ENCODE measurements around the gene ANKRD30B. TPM values are rescaled to one million over a fixed set of nuclear protein-coding genes. Genes with fewer than 3 reads are reported as not detected.
"Not testable (repeated sequence)": the region's sequence is repeated elsewhere in the genome, so short reads cannot be mapped to it uniquely, and the experiment has no call there.

ANKRD30B gene
- total and polyA plus RNA-seq, 2 of the 13 experiments (the other 11 are each of a cell fraction or from before 2014, with no cell fraction given): not detected

DNA sequence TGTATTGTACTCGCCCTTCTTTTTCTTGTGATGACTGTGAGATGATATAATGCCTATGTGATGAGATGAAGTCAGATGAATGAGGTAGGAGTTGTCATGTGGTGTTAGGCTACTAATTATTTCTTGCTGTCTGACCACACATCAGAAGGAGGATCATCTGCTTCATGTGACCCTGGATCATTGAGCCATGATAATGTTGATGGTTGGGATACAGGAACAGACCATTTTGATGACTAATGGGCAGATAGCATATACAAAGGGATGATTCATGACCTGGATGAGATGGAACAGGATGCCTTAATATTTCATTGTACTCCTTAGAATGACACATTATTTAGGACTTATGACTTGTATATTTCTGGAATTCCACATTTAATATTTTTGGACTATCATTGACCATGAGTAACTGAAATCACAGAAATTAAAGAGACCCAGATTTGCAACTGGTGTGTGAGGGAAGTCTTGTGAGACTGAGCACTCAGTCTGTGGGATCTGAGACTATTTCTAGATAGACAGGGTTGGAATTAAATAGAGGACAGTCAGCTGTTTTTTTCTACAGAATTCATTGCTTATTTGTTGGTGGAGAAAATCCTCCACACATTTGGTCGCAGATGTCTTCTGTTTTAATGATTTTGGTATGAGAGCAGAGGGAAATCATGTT, 79.1 kb downstream of the ANKRD30B start:
- FAIRE-seq; H3K79me2 ChIP-seq (ENCODE audit: insufficient read depth, low read length); H3K4me1 ChIP-seq (ENCODE audit: insufficient read depth, low read length); H3K27ac ChIP-seq (ENCODE audit: extremely low read length, insufficient read depth, low read length); H2AFZ ChIP-seq (ENCODE audit: low read length); H3K4me3 ChIP-seq (replicated peaks in 1 of 3; ENCODE audit: insufficient read depth in 1 of 3, low read depth in 2 of 3, low read length in 3 of 3); H3K4me2 ChIP-seq (ENCODE audit: low read depth, low read length); H3K9ac ChIP-seq (ENCODE audit: insufficient read depth, low read depth, low read length); in situ Hi-C loops (cut with HindIII; ENCODE audit: extremely low pct_ligation_motif_present, low pct_unique_long_range_greater_than_20kb); DNase-seq (ENCODE audit: low spot score); H3K27me3 ChIP-seq (ENCODE audit: control insufficient read depth in 1 of 2, insufficient read depth in 2 of 2, low read length in 2 of 2); CTCF ChIA-PET (ENCODE audit: low intra/inter-chr PET ratio, low total read pairs); POLR2A ChIA-PET; intact Hi-C loops (cut with micrococcal nuclease; ENCODE audit: unreplicated experiment); H3K36me3 ChIP-seq (replicated peaks in 1 of 2; ENCODE audit: control insufficient read depth in 1 of 2, insufficient read depth in 2 of 2, low read length in 2 of 2); H4K20me1 ChIP-seq (ENCODE audit: insufficient read depth, low read length); H3K9me3 ChIP-seq (ENCODE audit: low read length); BruUV-seq (replicated peaks); ATAC-seq: not testable (repeated sequence)
- 0% methylated on average over 2 of the region's 2 CpGs for WGBS (ENCODE audit: low lambda C conversion rate)

DNA sequence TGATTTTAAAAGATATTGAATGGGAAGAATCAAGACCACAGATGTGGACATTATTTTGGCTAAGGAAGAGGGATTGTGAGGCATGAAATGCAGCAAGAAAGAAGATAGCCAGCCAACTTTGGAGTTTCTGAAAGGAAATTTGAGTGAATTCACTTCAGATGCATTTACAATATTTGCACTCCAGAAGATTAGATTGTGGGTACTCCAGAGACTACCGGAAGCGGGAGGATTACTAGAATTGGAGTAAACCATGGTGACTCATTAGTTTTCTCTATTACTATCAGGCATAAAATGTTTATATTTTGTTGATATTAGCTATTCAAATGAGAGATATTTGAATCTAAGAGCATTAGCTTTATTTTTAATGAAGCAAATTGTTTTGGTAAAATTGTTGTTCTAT, 93.6 kb downstream of the ANKRD30B start:
- H3K36me3 ChIP-seq (replicated peaks in 1 of 2; ENCODE audit: control insufficient read depth in 1 of 2, insufficient read depth in 2 of 2, low read length in 2 of 2); in situ Hi-C loops (cut with HindIII; ENCODE audit: extremely low pct_ligation_motif_present, low pct_unique_long_range_greater_than_20kb); DNase-seq (ENCODE audit: low spot score); H3K4me2 ChIP-seq (ENCODE audit: low read depth, low read length); H3K79me2 ChIP-seq (ENCODE audit: insufficient read depth, low read length); ATAC-seq; H3K27ac ChIP-seq (ENCODE audit: extremely low read length, insufficient read depth, low read length); H3K4me1 ChIP-seq (ENCODE audit: insufficient read depth, low read length); POLR2A ChIA-PET; BruUV-seq (replicated peaks); CTCF ChIA-PET (ENCODE audit: low intra/inter-chr PET ratio, low total read pairs); H3K4me3 ChIP-seq (replicated peaks in 1 of 3; ENCODE audit: insufficient read depth in 1 of 3, low read depth in 2 of 3, low read length in 3 of 3); H2AFZ ChIP-seq (ENCODE audit: low read length); intact Hi-C loops (cut with micrococcal nuclease; ENCODE audit: unreplicated experiment); FAIRE-seq; H4K20me1 ChIP-seq (ENCODE audit: insufficient read depth, low read length); H3K9me3 ChIP-seq (ENCODE audit: low read length); H3K27me3 ChIP-seq (ENCODE audit: control insufficient read depth in 1 of 2, insufficient read depth in 2 of 2, low read length in 2 of 2); H3K9ac ChIP-seq (ENCODE audit: insufficient read depth, low read depth, low read length): not testable (repeated sequence)
- 55% methylated on average over 2 of the region's 2 CpGs for WGBS (ENCODE audit: low lambda C conversion rate)

DNA sequence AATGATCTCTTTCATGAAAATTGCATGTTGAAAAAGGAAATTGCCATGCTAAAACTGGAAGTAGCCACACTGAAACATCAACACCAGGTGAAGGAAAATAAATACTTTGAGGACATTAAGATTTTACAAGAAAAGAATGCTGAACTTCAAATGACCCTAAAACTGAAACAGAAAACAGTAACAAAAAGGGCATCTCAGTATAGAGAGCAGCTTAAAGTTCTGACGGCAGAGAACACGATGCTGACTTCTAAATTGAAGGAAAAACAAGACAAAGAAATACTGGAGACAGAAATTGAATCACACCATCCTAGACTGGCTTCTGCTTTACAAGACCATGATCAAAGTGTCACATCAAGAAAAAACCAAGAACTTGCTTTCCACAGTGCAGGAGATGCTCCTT, 103.6 kb downstream of the ANKRD30B start:
- H2AFZ ChIP-seq (ENCODE audit: low read length); BruUV-seq (replicated peaks); H3K79me2 ChIP-seq (ENCODE audit: insufficient read depth, low read length); H3K4me1 ChIP-seq (ENCODE audit: insufficient read depth, low read length); H3K4me3 ChIP-seq (replicated peaks in 1 of 3; ENCODE audit: insufficient read depth in 1 of 3, low read depth in 2 of 3, low read length in 3 of 3); H3K27me3 ChIP-seq (ENCODE audit: control insufficient read depth in 1 of 2, insufficient read depth in 2 of 2, low read length in 2 of 2); H3K4me2 ChIP-seq (ENCODE audit: low read depth, low read length); DNase-seq (ENCODE audit: low spot score); FAIRE-seq; H3K36me3 ChIP-seq (replicated peaks in 1 of 2; ENCODE audit: control insufficient read depth in 1 of 2, insufficient read depth in 2 of 2, low read length in 2 of 2); H3K27ac ChIP-seq (ENCODE audit: extremely low read length, insufficient read depth, low read length); H4K20me1 ChIP-seq (ENCODE audit: insufficient read depth, low read length); ATAC-seq; intact Hi-C loops (cut with micrococcal nuclease; ENCODE audit: unreplicated experiment); in situ Hi-C loops (cut with HindIII; ENCODE audit: extremely low pct_ligation_motif_present, low pct_unique_long_range_greater_than_20kb); CTCF ChIA-PET (ENCODE audit: low intra/inter-chr PET ratio, low total read pairs); H3K9me3 ChIP-seq (ENCODE audit: low read length); H3K9ac ChIP-seq (ENCODE audit: insufficient read depth, low read depth, low read length); POLR2A ChIA-PET: not testable (repeated sequence)
- WGBS (ENCODE audit: low lambda C conversion rate): 4% methylated on average over 2 of the region's 2 CpGs

DNA sequence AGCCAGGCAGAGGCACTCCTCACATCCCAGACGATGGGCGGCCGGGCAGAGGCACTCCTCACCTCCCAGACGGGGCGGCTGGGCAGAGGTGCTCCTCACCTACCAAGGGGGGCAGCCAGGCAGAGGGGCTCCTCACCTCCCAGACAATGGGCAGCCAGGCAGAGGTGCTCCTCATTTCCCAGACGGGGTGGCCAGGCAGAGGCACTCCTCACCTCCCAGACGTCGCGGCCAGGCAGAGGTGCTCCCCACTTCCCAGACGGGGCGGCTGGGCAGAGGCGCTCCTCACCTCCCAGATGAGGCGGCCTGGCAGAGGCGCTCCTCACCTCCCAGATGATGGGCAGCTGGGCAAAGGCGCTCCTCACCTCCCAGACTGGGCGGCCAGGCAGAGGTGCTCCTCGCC, 107.7 kb downstream of the ANKRD30B start:
- intact Hi-C loops (cut with micrococcal nuclease; ENCODE audit: unreplicated experiment); H3K36me3 ChIP-seq (replicated peaks in 1 of 2; ENCODE audit: control insufficient read depth in 1 of 2, insufficient read depth in 2 of 2, low read length in 2 of 2); in situ Hi-C loops (cut with HindIII; ENCODE audit: extremely low pct_ligation_motif_present, low pct_unique_long_range_greater_than_20kb); H3K9ac ChIP-seq (ENCODE audit: insufficient read depth, low read depth, low read length); H3K9me3 ChIP-seq (ENCODE audit: low read length); H3K27me3 ChIP-seq (ENCODE audit: control insufficient read depth in 1 of 2, insufficient read depth in 2 of 2, low read length in 2 of 2); CTCF ChIA-PET (ENCODE audit: low intra/inter-chr PET ratio, low total read pairs); H3K4me2 ChIP-seq (ENCODE audit: low read depth, low read length); H4K20me1 ChIP-seq (ENCODE audit: insufficient read depth, low read length); H3K4me3 ChIP-seq (replicated peaks in 1 of 3; ENCODE audit: insufficient read depth in 1 of 3, low read depth in 2 of 3, low read length in 3 of 3); ATAC-seq; H3K27ac ChIP-seq (ENCODE audit: extremely low read length, insufficient read depth, low read length); DNase-seq (ENCODE audit: low spot score); H2AFZ ChIP-seq (ENCODE audit: low read length); POLR2A ChIA-PET; BruUV-seq (replicated peaks); H3K79me2 ChIP-seq (ENCODE audit: insufficient read depth, low read length); H3K4me1 ChIP-seq (ENCODE audit: insufficient read depth, low read length); FAIRE-seq: not testable (repeated sequence)
- WGBS (ENCODE audit: low lambda C conversion rate): no CpG with 5 or more reads among the region's 17 CpGs

All from HepG2 (cell line).